ENCODE results near the gene LARGE1.

GRCh38 chr22:33476716-33477115 is 443.6 kb downstream of the LARGE1 start:
- TF ChIP-seq EP300 (IDR thresholded peaks at IDR 0.05; ENCODE audit: low read depth in 2 of 2, low read length in 2 of 2) (no peak), EP300 (CRISPR knock-in tag; IDR thresholded peaks at IDR 0.05; ENCODE audit: borderline replicate concordance) (no peak), CTCF (CRISPR knock-in tag; IDR thresholded peaks at IDR 0.05) (no peak), ZNF20 (CRISPR knock-in tag; IDR thresholded peaks at IDR 0.05) (no peak)
